ENCODE measurements around the gene BTNL9.
"Not testable (repeated sequence)": the region's sequence is repeated elsewhere in the genome, so short reads cannot be mapped to it uniquely, and the experiment has no call there.

Gene BTNL9

GRCh38 chr5:181101030-181101641 lies 61.1 kb downstream of the BTNL9 start:
- not testable (repeated sequence) for DNase-seq

- not testable (repeated sequence) for DNase-seq
Observed at GRCh38 chr5:181101930-181102674, 62.0 kb downstream of the BTNL9 start.

- not testable (repeated sequence) for DNase-seq
Observed at GRCh38 chr5:181104259-181104568, 64.1 kb downstream of the BTNL9 start.

GRCh38 chr5:181104606-181105390 lies 64.7 kb downstream of the BTNL9 start:
- not testable (repeated sequence) for DNase-seq

GRCh38 chr5:181105391-181106025 lies 65.4 kb downstream of the BTNL9 start:
- no peak for DNase-seq

- DNase-seq: no peak
Observed at GRCh38 chr5:181107699-181108098, 67.6 kb downstream of the BTNL9 start.

GRCh38 chr5:181108578-181109165 lies 68.6 kb downstream of the BTNL9 start:
- DNase-seq: no peak

GRCh38 chr5:181109489-181110013 lies 69.5 kb downstream of the BTNL9 start:
- no peak for DNase-seq

- DNase-seq: no peak
Observed at GRCh38 chr5:181111010-181111409, 70.9 kb downstream of the BTNL9 start.
